GM19468 (cell line): Measurements from ENCODE around the gene MTHFD1L.
A peak's percentile ranks its signal among the peaks of the same experiment; 100 is the strongest.

Experiments
- ATAC-seq: cut with Tn5 transposase; IDR thresholded peaks from one replicate; pipeline ENCODE4 v1.9.1; 2021; ENCODE audit warnings: mild to moderate bottlenecking, moderate library complexity, moderate number of reproducible peaks; ENCODE audit not compliant: unreplicated experiment; ENCODE audit errors: extremely low read depth

The MTHFD1L gene

GRCh38 chr6:150895928-150896632, 30.6 kb downstream of the MTHFD1L start:
- ATAC-seq: no peak

GRCh38 chr6:150897400-150897943, 32.0 kb downstream of the MTHFD1L start:
- ATAC-seq: peak; percentile 45

- no peak for ATAC-seq
Observed at GRCh38 chr6:150898399-150899170, 33.1 kb downstream of the MTHFD1L start.

- no peak for ATAC-seq
Observed at GRCh38 chr6:150899231-150899630, 33.7 kb downstream of the MTHFD1L start.

GRCh38 chr6:150900049-150900448, 34.5 kb downstream of the MTHFD1L start:
- no peak for ATAC-seq

- ATAC-seq: no peak
Observed at GRCh38 chr6:150902142-150902776, 36.8 kb downstream of the MTHFD1L start.

GRCh38 chr6:150905769-150906168, 40.3 kb downstream of the MTHFD1L start:
- no peak for ATAC-seq

GRCh38 chr6:150906641-150907326, 41.3 kb downstream of the MTHFD1L start:
- no peak for ATAC-seq

GRCh38 chr6:150907383-150907782, 41.9 kb downstream of the MTHFD1L start:
- ATAC-seq: no peak

- no peak for ATAC-seq
Observed at GRCh38 chr6:150908901-150909300, 43.4 kb downstream of the MTHFD1L start.

- ATAC-seq: no peak
Observed at GRCh38 chr6:150910561-150910960, 45.1 kb downstream of the MTHFD1L start.

- ATAC-seq: no peak
Observed at GRCh38 chr6:150914372-150914771, 48.9 kb downstream of the MTHFD1L start.

GRCh38 chr6:150915131-150915879, 49.8 kb downstream of the MTHFD1L start:
- ATAC-seq: no peak

GRCh38 chr6:150915880-150916265, 50.4 kb downstream of the MTHFD1L start:
- no peak for ATAC-seq

GRCh38 chr6:150919938-150920337, 54.4 kb downstream of the MTHFD1L start:
- ATAC-seq: no peak

GRCh38 chr6:150922137-150922536, 56.6 kb downstream of the MTHFD1L start:
- no peak for ATAC-seq

- no peak for ATAC-seq
Observed at GRCh38 chr6:150924808-150925589, 59.5 kb downstream of the MTHFD1L start.

GRCh38 chr6:150925590-150925928, 60.1 kb downstream of the MTHFD1L start:
- ATAC-seq: no peak

- no peak for ATAC-seq
Observed at GRCh38 chr6:150925976-150926375, 60.5 kb downstream of the MTHFD1L start.
